Measurements from ENCODE around the gene PRRT1.

DNA sequence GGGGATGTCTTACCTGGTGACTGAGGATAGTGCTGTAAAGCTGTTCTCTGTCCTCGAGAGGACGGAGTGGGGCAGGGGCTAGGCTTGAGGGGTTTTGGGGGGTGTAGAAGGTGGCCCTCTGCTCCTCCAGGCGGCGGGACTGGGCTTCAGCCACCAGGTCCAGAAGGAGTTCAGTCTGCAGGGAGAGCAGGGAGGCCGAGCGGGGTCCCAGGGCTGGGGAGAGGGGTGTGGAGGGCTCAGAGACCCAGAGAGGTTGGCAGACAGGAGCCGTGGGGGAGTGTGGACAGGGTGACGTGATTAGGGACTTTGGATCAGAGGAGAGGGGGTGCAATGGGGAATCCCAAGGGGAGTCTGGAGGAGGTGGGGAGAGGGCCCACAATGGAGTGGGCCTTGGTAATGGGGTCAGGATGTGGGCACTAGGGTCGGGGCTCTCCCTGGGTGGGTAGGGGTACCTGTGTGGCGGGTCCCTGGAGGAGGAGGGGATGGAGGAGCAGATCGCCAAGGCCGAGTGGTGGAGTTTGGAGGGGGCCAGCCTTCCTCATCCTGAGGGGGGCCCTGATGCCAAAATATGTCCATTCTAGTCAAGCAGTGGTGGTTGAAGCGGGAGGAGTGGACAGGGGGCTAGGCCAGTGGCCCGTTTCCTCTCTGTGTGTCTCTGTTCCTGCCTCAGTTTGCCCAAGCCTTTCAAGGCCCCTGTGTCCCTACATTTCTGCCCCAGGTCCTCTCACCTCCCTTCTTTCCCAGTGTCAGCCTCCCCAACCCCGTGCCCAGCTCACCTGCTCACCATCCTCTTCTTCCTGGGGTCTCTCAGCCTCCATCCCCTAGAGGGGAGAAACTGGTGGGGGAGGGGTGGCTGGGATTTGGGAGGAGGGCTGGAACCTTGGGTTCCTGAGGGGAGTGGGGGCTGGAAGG lies 40.2 kb upstream of the PRRT1 start:
- TF ChIP-seq, protein P1, sequence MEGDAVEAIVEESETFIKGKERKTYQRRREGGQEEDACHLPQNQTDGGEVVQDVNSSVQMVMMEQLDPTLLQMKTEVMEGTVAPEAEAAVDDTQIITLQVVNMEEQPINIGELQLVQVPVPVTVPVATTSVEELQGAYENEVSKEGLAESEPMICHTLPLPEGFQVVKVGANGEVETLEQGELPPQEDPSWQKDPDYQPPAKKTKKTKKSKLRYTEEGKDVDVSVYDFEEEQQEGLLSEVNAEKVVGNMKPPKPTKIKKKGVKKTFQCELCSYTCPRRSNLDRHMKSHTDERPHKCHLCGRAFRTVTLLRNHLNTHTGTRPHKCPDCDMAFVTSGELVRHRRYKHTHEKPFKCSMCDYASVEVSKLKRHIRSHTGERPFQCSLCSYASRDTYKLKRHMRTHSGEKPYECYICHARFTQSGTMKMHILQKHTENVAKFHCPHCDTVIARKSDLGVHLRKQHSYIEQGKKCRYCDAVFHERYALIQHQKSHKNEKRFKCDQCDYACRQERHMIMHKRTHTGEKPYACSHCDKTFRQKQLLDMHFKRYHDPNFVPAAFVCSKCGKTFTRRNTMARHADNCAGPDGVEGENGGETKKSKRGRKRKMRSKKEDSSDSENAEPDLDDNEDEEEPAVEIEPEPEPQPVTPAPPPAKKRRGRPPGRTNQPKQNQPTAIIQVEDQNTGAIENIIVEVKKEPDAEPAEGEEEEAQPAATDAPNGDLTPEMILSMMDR (IDR thresholded peaks at IDR 0.05), result no peak
- TF ChIP-seq POLR2A (IDR thresholded peaks at IDR 0.05) (no peak), EP300 (IDR thresholded peaks at IDR 0.05) (no peak)
